Ovary (tissue), 3 donors: ENCODE measurements around the gene PTCH1.

Experiments
- CTCF ChIP-seq, 3 donors: fragments of 450-650 bp in 2 of 3; fragments of 200-600 bp in 1 of 3; IDR thresholded peaks; one replicate each; pipeline versions ENCODE4 v1.5.1 to v1.8.0; 2016 to 2022; ENCODE audit warnings: antibody characterized with exemption in 3 of 3, mild to moderate bottlenecking in 1 of 3
- EP300 ChIP-seq: sonication (generic); formaldehyde crosslinking; IDR thresholded peaks from one replicate; pipeline ENCODE4 v1.6.1; 2017; ENCODE audit warnings: antibody characterized with exemption
- POLR2A ChIP-seq: fragments of 450-650 bp; IDR thresholded peaks from one replicate; pipeline ENCODE4 v1.6.1; 2017; ENCODE audit warnings: antibody characterized with exemption, mild to moderate bottlenecking, moderate library complexity
- donor health status: DM: no; HTN: no; CAD: no.

GRCh38 chr9:95545831-95546567, 29.2 kb upstream of the PTCH1 start:
- no peak for TF ChIP-seq CTCF (IDR thresholded peaks at IDR 0.05)
- TF ChIP-seq POLR2A: no peak
- TF ChIP-seq EP300: no peak
